Neural cell (in vitro differentiated cells): ENCODE data around the gene PLPP1. TPM values are rescaled to one million over a fixed set of nuclear protein-coding genes. Genes with fewer than 3 reads are reported as not detected.
"Not testable (repeated sequence)": the region's sequence is repeated elsewhere in the genome, so short reads cannot be mapped to it uniquely, and the experiment has no call there.

Experiments
- H2AFZ ChIP-seq: fragments of 200-600, 300-800 bp; sonication (generic), shearing (Covaris generic); 2 replicates; pipeline ENCODE4 v1.6.0; 2014; ENCODE audit warnings: low read depth, mild to moderate bottlenecking, antibody characterized with exemption, low read length, moderate library complexity
- H3F3A ChIP-seq: fragments of 200-600 bp; shearing (Covaris generic); 2 replicates; pipeline ENCODE4 v1.6.1; 2016; ENCODE audit warnings: mild to moderate bottlenecking, moderate library complexity, mixed read lengths, antibody characterized with exemption, low read length; ENCODE audit not compliant: insufficient read depth, poor library complexity, severe bottlenecking
- H3K27ac ChIP-seq: fragments of 200-600, 300-800 bp; sonication (generic), shearing (Covaris generic); 2 replicates; pipeline ENCODE4 v1.5.1; 2014; ENCODE audit warnings: mild to moderate bottlenecking, low read length, moderate library complexity
- H3K27me3 ChIP-seq: fragments of 300-800, 200-600 bp; sonication (generic), shearing (Covaris generic); 2 replicates; pipeline ENCODE4 v1.6.0; 2014; ENCODE audit warnings: mild to moderate bottlenecking, low read depth, low read length, moderate library complexity; ENCODE audit not compliant: insufficient read depth
- H3K36me3 ChIP-seq: fragments of 300-800, 200-600 bp; sonication (generic), shearing (Covaris generic); 2 replicates; pipeline ENCODE4 v1.5.1; 2014; ENCODE audit warnings: mild to moderate bottlenecking, antibody characterized with exemption, low read length, moderate library complexity; ENCODE audit not compliant: insufficient read depth
- H3K4me2 ChIP-seq: fragments of 300-800, 200-600 bp; sonication (generic), shearing (Covaris generic); 2 replicates; pipeline ENCODE4 v1.6.0; 2014; ENCODE audit warnings: mild to moderate bottlenecking, low read length
- H3K4me3 ChIP-seq: fragments of 300-800, 200-600 bp; sonication (generic), shearing (Covaris generic); 2 replicates; pipeline ENCODE4 v1.5.1; 2014; ENCODE audit warnings: mild to moderate bottlenecking, low read length, moderate library complexity
- H3K79me2 ChIP-seq: fragments of 200-600 bp; shearing (Covaris generic); replicated peaks from 2 replicates; pipeline ENCODE4 v1.6.0; 2014; ENCODE audit warnings: mild to moderate bottlenecking, low read length, moderate library complexity; ENCODE audit not compliant: insufficient read depth
- H3K9ac ChIP-seq: fragments of 300-800, 200-600 bp; sonication (generic), shearing (Covaris generic); 2 replicates; pipeline ENCODE4 v1.6.1; 2016; ENCODE audit warnings: mild to moderate bottlenecking, low read length, mixed read lengths
- H3K9me2 ChIP-seq: fragments of 200-600 bp; shearing (Covaris generic); 2 replicates; pipeline ENCODE4 v1.6.1; 2016; ENCODE audit warnings: mild to moderate bottlenecking, low read length, mixed read lengths; ENCODE audit not compliant: insufficient read depth
- H3K9me3 ChIP-seq: fragments of 200-600, 300-800 bp; sonication (generic), shearing (Covaris generic); 2 replicates; pipeline ENCODE4 v1.6.1; 2016; ENCODE audit warnings: mild to moderate bottlenecking, mixed run types, low read length, moderate library complexity, mixed read lengths
- H4K20me1 ChIP-seq: fragments of 200-600 bp; shearing (Covaris generic); 2 replicates; pipeline ENCODE4 v1.6.1; 2016; ENCODE audit warnings: mild to moderate bottlenecking, mixed run types; ENCODE audit not compliant: insufficient read depth
- CTCF ChIP-seq: fragments of 450-650 bp; IDR thresholded peaks from 2 replicates; pipeline ENCODE4 v1.5.1; 2014; ENCODE audit warnings: antibody characterized with exemption, mild to moderate bottlenecking, moderate library complexity; ENCODE audit not compliant: poor library complexity, severe bottlenecking
- EP300 ChIP-seq: fragments of 450-650 bp; conservative IDR thresholded peaks from 2 replicates; pipeline ENCODE4 v1.6.1; 2014; ENCODE audit warnings: antibody characterized with exemption, mild to moderate bottlenecking, moderate library complexity; ENCODE audit not compliant: poor library complexity, severe bottlenecking
- EZH2 ChIP-seq: fragments of 200-600, 300-800 bp; shearing (Covaris generic), sonication (generic); IDR thresholded peaks from 2 replicates; pipeline ENCODE4 v1.6.1; 2014; ENCODE audit warnings: antibody characterized with exemption, low read length, borderline replicate concordance, mild to moderate bottlenecking; ENCODE audit not compliant: insufficient read depth, poor library complexity, severe bottlenecking
- MXI1 ChIP-seq: fragments of 450-650 bp; conservative IDR thresholded peaks from 2 replicates; pipeline ENCODE4 v1.6.1; 2014; ENCODE audit warnings: antibody characterized with exemption, mild to moderate bottlenecking; ENCODE audit not compliant: poor library complexity, severe bottlenecking
- POLR2AphosphoS5 ChIP-seq: IDR thresholded peaks from 2 replicates; pipeline ENCODE4 v1.6.1; 2012
- RAD21 ChIP-seq: fragments of 450-650 bp; conservative IDR thresholded peaks from 2 replicates; pipeline ENCODE4 v1.6.1; 2014; ENCODE audit warnings: antibody characterized with exemption, mild to moderate bottlenecking, moderate library complexity
- REST ChIP-seq: IDR thresholded peaks from 2 replicates; pipeline ENCODE4 v1.6.1; 2012; ENCODE audit warnings: borderline replicate concordance
- SMC3 ChIP-seq: fragments of 450-650 bp; conservative IDR thresholded peaks from 2 replicates; pipeline ENCODE4 v1.6.1; 2014; ENCODE audit warnings: antibody characterized with exemption, mild to moderate bottlenecking, moderate library complexity; ENCODE audit not compliant: poor library complexity
- TAF1 ChIP-seq: IDR thresholded peaks from 2 replicates; pipeline ENCODE4 v1.6.1; 2012; ENCODE audit warnings: low read depth
- polyA plus RNA-seq: library from polyadenylated mRNA; depleted of rRNA; stranded (reverse); fragments of >200 nt; gene quantifications from 2 replicates; pipeline ENCODE4 v1.2.3, GENCODE V29; 2014

PLPP1 gene
- polyA plus RNA-seq, 1 donor from 2014 or later = 33.9 TPM

GRCh38 chr5:55509097-55509496 is 25.7 kb downstream of the PLPP1 start:
- Histone ChIP-seq H3K9me3 (no peaks in the 10 kb centered on the region), H3K36me3 (no peaks in the 10 kb centered on the region), H3K9ac (no peak overlapping the region), H3K27me3 (no peaks in the 10 kb centered on the region), H3F3A (no peaks in the 10 kb centered on the region), H3K9me2 (no peaks in the 10 kb centered on the region), H3K79me2 (no peaks in the 10 kb centered on the region), H3K4me3 (no peak overlapping the region), H2AFZ (no peak overlapping the region), H3K4me2 (no peak overlapping the region), H4K20me1 (no peaks in the 10 kb centered on the region), H3K27ac (no peak overlapping the region)
- TF ChIP-seq REST (no peak), EP300 (no peak), TAF1 (no peak), EZH2 (no peak), RAD21 (no peak), MXI1 (no peak), SMC3 (no peak), CTCF (no peak), POLR2AphosphoS5 (no peak)

- no peaks in the 10 kb centered on the region for H3K9me3 ChIP-seq
- no peaks in the 10 kb centered on the region for H3F3A ChIP-seq
- H3K9ac ChIP-seq = no peak overlapping the region
- H3K27me3 ChIP-seq = no peaks in the 10 kb centered on the region
- H3K27ac ChIP-seq = no peak overlapping the region
- no peak overlapping the region for H3K4me3 ChIP-seq
- TF ChIP-seq RAD21 = no peak
- no peak for TF ChIP-seq TAF1
- TF ChIP-seq REST = no peak
- TF ChIP-seq SMC3 = no peak
- H4K20me1 ChIP-seq = no peaks in the 10 kb centered on the region
- H3K4me2 ChIP-seq = no peak overlapping the region
- H2AFZ ChIP-seq = no peak overlapping the region
- H3K9me2 ChIP-seq = no peaks in the 10 kb centered on the region
- no peaks in the 10 kb centered on the region for H3K36me3 ChIP-seq
- no peaks in the 10 kb centered on the region for H3K79me2 ChIP-seq
Measured at GRCh38 chr5:55507574-55507973, 27.2 kb downstream of the PLPP1 start.

GRCh38 chr5:55505711-55506110 is 29.1 kb downstream of the PLPP1 start:
- H3K9me3 ChIP-seq, H4K20me1 ChIP-seq, H3K36me3 ChIP-seq, H3K27ac ChIP-seq, H3K4me3 ChIP-seq, H3F3A ChIP-seq, H3K4me2 ChIP-seq, H3K9me2 ChIP-seq, H3K9ac ChIP-seq, H3K27me3 ChIP-seq, H3K79me2 ChIP-seq, H2AFZ ChIP-seq: not testable (repeated sequence)

- not testable (repeated sequence) for H3K79me2 ChIP-seq, H3K27ac ChIP-seq
Measured at GRCh38 chr5:55503917-55504316, 30.8 kb downstream of the PLPP1 start.

More at GRCh38 chr5:55503917-55504316, 30.8 kb downstream of the PLPP1 start:
- not testable (repeated sequence) for H3K4me2 ChIP-seq, H3K36me3 ChIP-seq, H3K9me2 ChIP-seq, H3K4me3 ChIP-seq, H3K27me3 ChIP-seq, H3K9me3 ChIP-seq, H3K9ac ChIP-seq, H3F3A ChIP-seq, H2AFZ ChIP-seq, H4K20me1 ChIP-seq
